GM12864 (cell line): ENCODE results near the gene RASIP1.
"Not testable (repeated sequence)": the region's sequence is repeated elsewhere in the genome, so short reads cannot be mapped to it uniquely, and the experiment has no call there.

ENCODE experiments used
- DNase-seq: peaks from one replicate; pipeline ENCODE4 v3.0.0-alpha.2; 2011; ENCODE audit warnings: low read depth
- H3K4me3 ChIP-seq: 2 replicates; pipeline ENCODE4 v1.5.1; 2011; ENCODE audit warnings: mild to moderate bottlenecking, low read depth, low read length, control low read depth
- TF ChIP-seq, protein P1 (sequence below): IDR thresholded peaks from 2 replicates; pipeline ENCODE4 v1.5.1; 2011; ENCODE audit warnings: low read depth, mild to moderate bottlenecking, moderate library complexity, low read length, control low read depth, inconsistent platforms; ENCODE audit errors: missing control alignments

RASIP1 gene

DNA sequence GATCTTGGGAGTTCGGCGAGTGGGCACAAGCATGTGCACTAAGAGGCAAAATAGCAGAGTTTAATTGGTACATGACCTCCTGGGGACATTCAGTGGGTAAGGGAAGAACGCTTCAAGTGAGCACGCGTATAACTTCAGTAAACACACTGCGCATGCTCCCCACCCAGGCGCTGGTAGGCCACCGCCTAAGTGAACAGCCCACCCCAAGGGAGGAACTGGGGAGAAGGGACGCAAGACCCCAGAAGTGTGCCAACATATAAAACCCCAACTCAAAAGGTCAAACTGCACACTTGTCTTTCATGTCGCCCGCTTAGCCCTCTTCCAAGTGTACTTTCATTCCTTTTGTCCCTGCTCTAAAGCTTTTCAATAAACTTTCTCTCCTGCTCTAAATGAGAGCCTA, 57.1 kb downstream of the RASIP1 start:
- H3K4me3 ChIP-seq: no peak overlapping the region
- TF ChIP-seq, protein P1, sequence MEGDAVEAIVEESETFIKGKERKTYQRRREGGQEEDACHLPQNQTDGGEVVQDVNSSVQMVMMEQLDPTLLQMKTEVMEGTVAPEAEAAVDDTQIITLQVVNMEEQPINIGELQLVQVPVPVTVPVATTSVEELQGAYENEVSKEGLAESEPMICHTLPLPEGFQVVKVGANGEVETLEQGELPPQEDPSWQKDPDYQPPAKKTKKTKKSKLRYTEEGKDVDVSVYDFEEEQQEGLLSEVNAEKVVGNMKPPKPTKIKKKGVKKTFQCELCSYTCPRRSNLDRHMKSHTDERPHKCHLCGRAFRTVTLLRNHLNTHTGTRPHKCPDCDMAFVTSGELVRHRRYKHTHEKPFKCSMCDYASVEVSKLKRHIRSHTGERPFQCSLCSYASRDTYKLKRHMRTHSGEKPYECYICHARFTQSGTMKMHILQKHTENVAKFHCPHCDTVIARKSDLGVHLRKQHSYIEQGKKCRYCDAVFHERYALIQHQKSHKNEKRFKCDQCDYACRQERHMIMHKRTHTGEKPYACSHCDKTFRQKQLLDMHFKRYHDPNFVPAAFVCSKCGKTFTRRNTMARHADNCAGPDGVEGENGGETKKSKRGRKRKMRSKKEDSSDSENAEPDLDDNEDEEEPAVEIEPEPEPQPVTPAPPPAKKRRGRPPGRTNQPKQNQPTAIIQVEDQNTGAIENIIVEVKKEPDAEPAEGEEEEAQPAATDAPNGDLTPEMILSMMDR: no peak
- DNase-seq: no peak

- H3K4me3 ChIP-seq: no peak overlapping the region
- TF ChIP-seq, protein P1: no peak
- DNase-seq: no peak
These were observed 59.3 kb downstream of the RASIP1 start for GRCh38 chr19:48681127-48681470.

DNA sequence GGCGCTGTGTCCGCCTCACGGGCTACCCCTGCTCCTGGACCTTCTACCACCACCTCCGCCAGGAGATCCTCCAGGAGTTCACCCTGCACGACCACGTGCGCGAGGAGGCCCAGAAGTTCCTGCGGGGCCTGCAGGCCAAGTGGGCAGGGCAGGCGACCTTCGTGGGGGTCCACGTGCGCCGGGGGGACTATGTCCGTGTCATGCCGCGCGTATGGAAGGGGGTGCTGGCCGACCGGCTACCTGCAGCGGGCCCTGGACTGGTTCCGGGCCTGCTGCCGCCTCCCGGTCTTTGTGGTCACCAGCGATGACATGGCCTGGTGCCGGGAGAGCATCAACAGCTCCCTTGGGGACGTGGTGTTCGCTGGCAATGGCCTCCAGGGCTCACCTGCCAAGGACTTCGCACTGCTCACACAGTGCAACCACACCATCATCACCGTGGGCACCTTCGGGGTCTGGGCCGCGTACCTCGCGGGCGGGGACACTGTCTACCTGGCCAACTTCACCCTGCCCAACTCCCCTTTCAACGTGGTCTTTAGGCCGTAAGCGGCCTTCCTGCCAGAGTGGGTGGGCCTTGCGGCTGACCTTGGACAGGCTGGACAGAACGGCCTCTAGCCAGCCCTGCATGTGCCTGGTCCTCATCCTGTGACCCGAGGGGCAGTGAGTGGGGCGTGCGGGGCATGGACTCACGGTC, 59.8 kb downstream of the RASIP1 start:
- DNase-seq: no peak
- TF ChIP-seq, protein P1: no peak
- no peak overlapping the region for H3K4me3 ChIP-seq

- not testable (repeated sequence) for H3K4me3 ChIP-seq, DNase-seq
These were observed 60.4 kb downstream of the RASIP1 start for GRCh38 chr19:48680006-48680405.

DNA sequence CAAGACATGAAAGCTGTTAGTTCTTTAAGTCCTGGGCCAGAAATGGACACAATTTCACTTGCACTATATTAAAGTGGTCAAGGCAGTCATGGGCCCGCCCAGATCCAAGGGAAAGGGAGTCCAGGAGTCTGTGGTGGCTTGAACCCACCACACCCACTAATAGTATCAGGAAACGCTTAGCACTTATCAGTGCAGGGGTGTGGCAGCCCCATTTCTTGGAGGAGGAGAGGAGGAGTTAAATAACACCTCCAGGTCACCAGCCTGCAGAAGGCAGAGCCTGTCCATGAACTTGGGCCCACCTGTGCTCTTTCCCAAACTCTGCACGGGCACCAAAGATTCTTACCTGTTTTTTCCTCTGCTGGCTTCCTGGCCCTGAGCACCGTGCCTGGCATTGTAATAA, 62.2 kb downstream of the RASIP1 start:
- no peak overlapping the region for H3K4me3 ChIP-seq
- TF ChIP-seq, protein P1: no peak
- DNase-seq: no peak

GRCh38 chr19:48676887-48677286, 63.5 kb downstream of the RASIP1 start:
- H3K4me3 ChIP-seq: no peak overlapping the region
- no peak for DNase-seq
- TF ChIP-seq, protein P1: no peak

- H3K4me3 ChIP-seq: no peak overlapping the region
- DNase-seq: no peak
- TF ChIP-seq, protein P1: no peak
These were observed 63.9 kb downstream of the RASIP1 start for GRCh38 chr19:48676487-48676886.
